ENCODE measurements around the gene SYNE1.

SYNE1 gene

GRCh38 chr6:152123076-152123475 is 514.1 kb downstream of the SYNE1 start:
- DNase-seq, result no peak

DNA sequence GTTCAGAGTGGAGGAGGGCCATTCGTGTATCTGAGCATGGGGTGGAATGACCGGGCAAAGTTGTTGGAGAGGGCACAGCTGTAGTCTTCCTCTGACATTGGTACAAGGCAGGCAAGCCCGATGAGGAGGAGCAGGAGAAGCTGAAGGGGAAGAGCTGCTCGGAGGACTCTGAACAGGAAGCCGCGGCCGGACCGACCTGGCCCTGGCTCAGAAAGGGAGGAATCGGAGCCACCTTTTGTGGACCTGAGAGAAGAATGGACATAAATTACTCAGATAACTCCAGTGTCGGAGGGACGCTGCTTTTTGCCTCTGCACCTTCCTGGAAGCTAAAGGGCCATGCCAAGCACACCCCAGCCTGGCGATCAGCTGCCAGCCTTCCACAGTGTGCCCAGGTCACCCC is 514.7 kb downstream of the SYNE1 start:
- no peak for DNase-seq

- no peak for DNase-seq
Observed at GRCh38 chr6:152121910-152122309, 515.3 kb downstream of the SYNE1 start.

GRCh38 chr6:152119831-152120230 is 517.3 kb downstream of the SYNE1 start:
- DNase-seq, result no peak

GRCh38 chr6:152118678-152119077 is 518.5 kb downstream of the SYNE1 start:
- no peak for DNase-seq

DNA sequence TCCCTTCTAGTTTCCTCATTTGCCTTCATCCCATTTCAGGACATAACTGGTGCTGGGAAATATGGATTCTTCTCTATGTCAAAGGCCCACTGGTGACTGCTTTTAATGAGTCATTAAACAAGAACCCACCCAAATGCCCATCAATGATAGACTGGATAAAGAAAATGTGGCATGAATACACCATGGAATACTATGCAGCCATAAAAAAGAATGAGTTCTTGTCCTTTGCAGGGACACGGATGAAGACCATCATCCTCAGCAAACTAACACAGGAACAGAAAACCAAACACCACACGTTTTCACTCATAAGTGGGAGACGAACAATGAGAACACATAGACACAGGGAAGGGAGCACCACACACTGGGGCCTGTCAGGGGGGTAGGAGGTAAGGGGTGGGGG is 518.9 kb downstream of the SYNE1 start:
- DNase-seq, result no peak

GRCh38 chr6:152117156-152118133 is 519.7 kb downstream of the SYNE1 start:
- DNase-seq, result no peak

DNA sequence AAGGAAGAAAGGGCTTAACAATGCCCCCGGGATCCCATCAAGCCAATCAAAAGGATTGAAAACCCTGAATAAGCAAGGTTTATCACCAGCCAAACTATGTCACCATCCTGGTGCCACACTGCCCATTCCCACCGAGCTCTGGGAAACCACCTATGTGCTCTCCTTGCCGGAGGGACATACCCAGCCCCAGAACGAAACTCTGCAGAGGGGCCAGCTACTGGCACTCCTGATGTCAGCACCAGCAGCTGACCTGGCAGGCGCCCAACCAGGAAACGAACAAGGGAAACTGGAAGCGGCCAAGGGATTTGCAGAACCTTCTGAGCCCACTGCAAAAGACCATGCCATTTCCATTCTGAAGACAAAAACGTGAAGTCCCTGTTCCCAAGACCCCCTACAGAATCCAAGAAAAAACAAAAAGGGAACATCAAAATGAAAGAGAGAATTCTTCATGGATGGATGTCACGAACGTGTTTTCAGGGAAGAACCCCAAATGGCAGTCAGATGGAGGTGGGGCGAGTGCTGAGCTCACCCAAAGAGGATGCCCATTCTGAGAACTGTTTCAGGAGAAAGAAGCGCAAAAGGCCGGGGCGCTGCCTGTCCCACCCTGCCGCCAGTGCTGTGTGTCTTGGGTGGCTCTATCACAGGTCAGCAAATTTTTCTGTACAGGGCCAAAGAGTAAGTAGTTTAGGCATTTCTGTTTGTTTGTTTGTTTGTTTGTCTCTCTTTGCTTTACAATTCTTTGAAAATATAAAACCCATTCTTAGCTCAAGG is 524.5 kb downstream of the SYNE1 start:
- DNase-seq, result no peak

- no peak for DNase-seq
Observed at GRCh38 chr6:152110886-152111820, 526.0 kb downstream of the SYNE1 start.

GRCh38 chr6:152107973-152108372 is 529.2 kb downstream of the SYNE1 start:
- no peak for DNase-seq

DNA sequence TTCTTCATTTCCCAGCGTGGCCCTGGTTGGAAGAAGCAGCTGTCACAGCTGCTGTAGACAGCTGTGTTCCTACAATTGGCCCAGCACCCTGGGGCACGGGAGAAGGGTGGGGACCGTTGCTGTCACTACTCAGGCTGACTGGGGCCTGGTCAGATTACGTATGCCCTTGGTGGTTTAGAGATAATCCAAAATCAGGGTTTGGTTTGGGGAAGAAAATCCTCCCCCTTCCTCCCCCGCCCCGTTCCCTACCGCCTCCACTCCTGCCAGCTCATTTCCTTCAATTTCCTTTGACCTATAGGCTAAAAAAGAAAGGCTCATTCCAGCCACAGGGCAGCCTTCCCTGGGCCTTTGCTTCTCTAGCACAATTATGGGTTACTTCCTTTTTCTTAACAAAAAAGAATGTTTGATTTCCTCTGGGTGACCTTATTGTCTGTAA is 537.0 kb downstream of the SYNE1 start:
- no peak for DNase-seq

DNA sequence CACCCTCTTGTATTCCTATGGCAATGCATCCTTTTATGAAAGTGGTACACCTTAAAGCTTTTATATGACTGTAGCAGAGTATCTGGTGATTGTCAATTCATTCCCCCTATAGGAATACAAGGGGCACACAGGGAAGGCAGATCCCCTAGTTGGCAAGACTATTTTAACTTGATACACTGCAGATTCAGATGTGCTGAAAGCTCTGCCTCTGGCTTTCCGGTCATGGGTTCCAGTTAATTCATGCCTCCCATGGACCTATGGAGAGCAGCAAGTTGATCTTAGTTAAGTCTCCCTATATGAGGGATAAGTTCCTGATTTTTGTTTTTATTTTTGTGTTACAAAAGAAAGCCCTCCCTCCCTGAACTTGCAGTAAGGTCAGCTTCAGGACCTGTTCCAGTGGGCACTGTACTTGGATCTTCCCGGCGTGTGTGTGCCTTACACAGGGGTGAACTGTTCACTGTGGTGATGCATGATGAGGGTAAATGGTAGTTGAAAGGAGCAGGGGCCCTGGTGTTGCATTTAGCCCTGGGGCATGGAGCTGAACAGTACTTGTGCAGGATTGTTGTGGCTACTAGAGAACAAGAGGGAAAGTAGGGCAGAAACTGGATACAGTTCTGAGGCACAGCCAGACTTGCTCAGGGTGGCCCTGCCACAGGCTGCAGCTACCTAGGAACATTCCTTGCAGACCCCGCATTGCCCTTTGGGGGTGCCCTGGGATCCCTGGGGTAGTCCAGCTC is 537.5 kb downstream of the SYNE1 start:
- DNase-seq, result no peak

DNA sequence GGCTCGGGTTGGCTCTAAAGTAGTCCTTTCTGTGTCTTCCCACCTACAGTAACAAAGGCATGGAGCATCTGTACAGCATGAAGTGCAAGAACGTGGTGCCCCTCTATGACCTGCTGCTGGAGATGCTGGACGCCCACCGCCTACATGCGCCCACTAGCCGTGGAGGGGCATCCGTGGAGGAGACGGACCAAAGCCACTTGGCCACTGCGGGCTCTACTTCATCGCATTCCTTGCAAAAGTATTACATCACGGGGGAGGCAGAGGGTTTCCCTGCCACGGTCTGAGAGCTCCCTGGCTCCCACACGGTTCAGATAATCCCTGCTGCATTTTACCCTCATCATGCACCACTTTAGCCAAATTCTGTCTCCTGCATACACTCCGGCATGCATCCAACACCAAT is 538.5 kb downstream of the SYNE1 start:
- no peak for DNase-seq

DNA sequence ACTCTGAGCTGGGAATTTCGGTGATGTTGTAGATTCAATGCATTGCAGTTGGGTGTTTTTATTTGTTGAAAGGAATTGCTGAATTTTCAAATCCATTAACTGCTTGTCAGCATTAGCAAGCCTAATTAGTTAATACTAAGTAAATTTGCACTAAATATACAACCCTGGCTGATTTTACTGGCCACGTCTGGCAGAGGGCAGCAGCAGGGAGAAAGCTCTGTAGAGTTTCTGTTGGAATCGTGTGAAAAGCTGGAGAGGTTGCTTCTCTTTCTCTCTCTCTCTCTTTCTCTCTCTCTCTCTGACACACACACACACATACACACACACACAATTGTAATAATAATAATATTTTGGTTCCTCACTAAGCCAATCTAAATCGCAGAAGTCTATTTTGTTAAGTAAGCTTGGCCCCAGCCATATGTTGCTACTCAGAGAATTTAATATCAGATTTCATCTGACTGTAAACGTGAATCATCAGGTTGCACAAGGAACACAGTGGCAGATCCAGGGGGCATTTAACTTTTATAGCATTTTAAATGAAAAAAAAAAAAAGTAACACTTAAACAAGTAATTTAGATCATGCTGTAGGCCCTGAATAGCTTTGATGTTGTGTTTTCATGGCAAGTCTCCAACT is 540.2 kb downstream of the SYNE1 start:
- no peak for DNase-seq

GRCh38 chr6:152094992-152095592 is 542.1 kb downstream of the SYNE1 start:
- no peak for DNase-seq

DNA sequence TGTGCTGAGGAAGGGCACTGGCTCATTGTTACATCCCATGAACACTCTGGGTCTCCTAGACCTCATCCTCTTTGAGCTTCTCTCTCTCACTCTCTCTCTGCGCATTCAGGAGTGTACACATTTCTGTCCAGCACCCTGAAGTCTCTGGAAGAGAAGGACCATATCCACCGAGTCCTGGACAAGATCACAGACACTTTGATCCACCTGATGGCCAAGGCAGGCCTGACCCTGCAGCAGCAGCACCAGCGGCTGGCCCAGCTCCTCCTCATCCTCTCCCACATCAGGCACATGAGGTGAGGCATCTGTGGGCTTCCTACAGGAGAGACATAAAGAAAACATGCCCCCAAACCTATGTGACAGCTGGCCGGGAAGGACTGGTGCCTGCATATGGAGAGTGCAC is 542.9 kb downstream of the SYNE1 start:
- no peak for DNase-seq

- no peak for DNase-seq
Observed at GRCh38 chr6:152093711-152094110, 543.5 kb downstream of the SYNE1 start.

DNA sequence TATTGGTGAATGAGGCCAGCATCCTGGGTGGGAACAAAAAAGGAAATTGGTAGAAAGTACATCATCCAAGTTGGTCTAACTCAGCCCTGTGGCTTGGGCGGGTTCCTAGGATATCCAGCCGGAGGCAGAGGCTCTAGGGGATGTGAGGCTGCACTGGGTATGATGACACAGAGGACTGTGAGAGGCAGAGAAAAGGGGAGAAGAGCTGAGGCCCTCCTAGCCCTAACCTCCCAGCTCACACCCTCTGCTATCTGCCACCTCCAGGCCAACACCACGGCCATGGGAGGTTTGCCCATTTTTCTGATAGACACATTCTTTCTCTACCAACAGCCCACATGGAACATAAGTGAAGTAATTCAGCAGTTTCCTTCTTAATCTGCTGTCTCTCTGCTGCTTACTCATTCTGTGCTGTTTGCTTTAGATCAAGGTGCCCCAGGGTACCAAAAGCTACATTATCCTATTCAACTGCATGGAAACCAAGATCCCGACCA is 545.3 kb downstream of the SYNE1 start:
- DNase-seq, result no peak

DNA sequence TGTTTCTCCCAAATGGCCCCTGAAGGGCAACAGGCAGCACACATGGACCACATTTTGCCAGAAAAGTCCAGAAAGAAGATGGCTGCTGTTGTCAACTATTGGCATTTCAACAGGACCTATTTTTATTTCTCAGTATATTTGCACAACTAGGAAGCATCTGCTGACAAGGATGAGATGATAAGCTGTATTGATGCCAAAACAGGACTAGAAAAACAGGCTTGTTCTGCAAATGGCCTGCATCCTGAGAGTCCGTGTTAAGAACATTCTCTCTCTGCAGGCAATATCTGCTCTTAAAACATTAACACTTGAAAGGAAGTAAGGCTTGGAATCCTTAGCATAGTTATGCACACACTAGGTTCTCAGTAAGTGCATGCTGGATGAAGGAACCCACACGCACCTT is 546.0 kb downstream of the SYNE1 start:
- no peak for DNase-seq

GRCh38 chr6:152089992-152090391 is 547.2 kb downstream of the SYNE1 start:
- no peak for DNase-seq

DNA sequence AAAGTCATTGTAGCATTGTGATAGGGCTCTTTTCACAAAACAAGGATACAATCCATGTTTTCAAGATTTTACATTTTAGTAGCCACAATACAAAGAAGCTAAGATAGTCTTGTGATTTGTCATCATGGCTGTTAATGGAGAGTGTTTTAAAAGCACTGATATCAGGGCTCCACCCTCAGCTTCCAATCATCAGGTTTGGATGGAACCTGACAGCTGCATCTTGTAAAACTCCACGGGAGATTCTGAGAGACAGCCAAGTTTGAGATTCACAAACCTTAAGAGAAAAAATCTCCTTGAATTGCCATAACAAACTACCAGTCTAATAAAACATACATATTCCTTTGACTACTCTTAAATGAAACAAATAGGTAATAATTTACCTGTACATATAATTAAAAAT is 549.5 kb downstream of the SYNE1 start:
- DNase-seq, result no peak

All from NK-92 treated with Interleukin-12 subunit alpha and Interleukin-12 subunit beta, amount 100 ng/mL, for 24 hours (cell line).